Neural progenitor cell (in vitro differentiated cells): ENCODE data around the gene GTF3C2. TPM values are rescaled to one million over a fixed set of nuclear protein-coding genes. Genes with fewer than 3 reads are reported as not detected.

Experiments
- DNase-seq: peaks from one replicate; pipeline ENCODE4 v3.0.0-alpha.2; 2016; ENCODE audit warnings: low spot score
- H2AFZ ChIP-seq: fragments of 200-600 bp; sonication (generic); replicated peaks from 2 replicates; pipeline ENCODE4 v1.6.1; 2016; ENCODE audit warnings: antibody characterized with exemption
- H3F3A ChIP-seq: fragments of 200-600 bp; sonication (generic); 2 replicates; pipeline ENCODE4 v1.6.1; 2016; ENCODE audit warnings: antibody characterized with exemption, low read depth
- H3K27ac ChIP-seq: fragments of 200-600 bp; sonication (generic); 2 replicates; pipeline ENCODE4 v1.5.1; 2016; ENCODE audit warnings: mild to moderate bottlenecking
- H3K27me3 ChIP-seq: fragments of 200-600 bp; sonication (generic); 2 replicates; pipeline ENCODE4 v1.6.1; 2016; ENCODE audit warnings: mild to moderate bottlenecking, moderate library complexity
- H3K36me3 ChIP-seq: fragments of 200-600 bp; sonication (generic); 2 replicates; pipeline ENCODE4 v1.5.1; 2016
- H3K4me1 ChIP-seq: fragments of 200-600 bp; sonication (generic); 2 replicates; pipeline ENCODE4 v1.6.1; 2016; ENCODE audit warnings: mixed run types
- H3K4me2 ChIP-seq: fragments of 200-600 bp; sonication (generic); 2 replicates; pipeline ENCODE4 v1.6.1; 2016
- H3K4me3 ChIP-seq: fragments of 200-600 bp; sonication (generic); 2 replicates; pipeline ENCODE4 v1.5.1; 2016
- H3K79me2 ChIP-seq: fragments of 200-600 bp; sonication (generic); 2 replicates; pipeline ENCODE4 v1.6.1; 2016; ENCODE audit warnings: low read depth
- H3K9ac ChIP-seq: fragments of 200-600 bp; sonication (generic); 2 replicates; pipeline ENCODE4 v1.6.1; 2016
- H3K9me3 ChIP-seq: fragments of 200-600 bp; sonication (generic); 2 replicates; pipeline ENCODE4 v1.5.1; 2016; ENCODE audit warnings: low read depth
- H4K20me1 ChIP-seq: fragments of 200-600 bp; sonication (generic); 2 replicates; pipeline ENCODE4 v1.6.1; 2016; ENCODE audit warnings: low read depth
- H3K27ac Mint-ChIP-seq: 3 replicates; pipeline ENCODE4 v1.8.0; 2021; ENCODE audit warnings: mixed read lengths
- H3K27me3 Mint-ChIP-seq: 2 replicates; pipeline ENCODE4 v1.8.0; 2022; ENCODE audit warnings: low read depth, mild to moderate bottlenecking, inconsistent platforms, moderate library complexity, mixed read lengths; ENCODE audit not compliant: insufficient read depth
- H3K36me3 Mint-ChIP-seq: 3 replicates; pipeline ENCODE4 v1.8.0; 2021; ENCODE audit warnings: mixed read lengths
- H3K4me1 Mint-ChIP-seq: 3 replicates; pipeline ENCODE4 v1.8.0; 2021; ENCODE audit warnings: mixed read lengths
- H3K4me3 Mint-ChIP-seq: 3 replicates; pipeline ENCODE4 v1.8.0; 2021; ENCODE audit warnings: mild to moderate bottlenecking, moderate library complexity, mixed read lengths
- H3K9me3 Mint-ChIP-seq: 3 replicates; pipeline ENCODE4 v1.8.0; 2020; ENCODE audit warnings: mixed read lengths
- EZH2 ChIP-seq: fragments of 200-600 bp; sonication (generic); IDR thresholded peaks from 2 replicates; pipeline ENCODE4 v1.6.1; 2017; ENCODE audit warnings: antibody characterized with exemption, mild to moderate bottlenecking, moderate library complexity
- EZH2phosphoT487 ChIP-seq: fragments of 200-600 bp; sonication (generic); IDR thresholded peaks from 2 replicates; pipeline ENCODE4 v1.6.1; 2017; ENCODE audit warnings: antibody characterized with exemption
- total RNA-seq: library from RNA; depleted of rRNA; stranded (reverse); fragments of >200 nt; gene quantifications from 2 replicates; pipeline ENCODE4 v1.2.3, GENCODE V29; 2015; ENCODE audit warnings: low replicate concordance
- TF ChIP-seq, protein P1 (sequence below): fragments of 200-600 bp; sonication (generic); IDR thresholded peaks from 2 replicates; pipeline ENCODE4 v1.5.1; 2017; ENCODE audit warnings: antibody characterized with exemption, mild to moderate bottlenecking

The GTF3C2 gene
- total RNA-seq, 1 donor from 2014 or later, result 57.3 TPM

- H3K27me3 ChIP-seq, result peaks cover 4% of the 10 kb centered on the region
- DNase-seq, result no peak
- no peaks in the 10 kb centered on the region for H3K9me3 Mint-ChIP-seq
- H3K4me2 ChIP-seq, result no peak overlapping the region
- H4K20me1 ChIP-seq, result no peaks in the 10 kb centered on the region
- H3K27me3 Mint-ChIP-seq, result peaks cover 20% of the 10 kb centered on the region
- H3K4me3 Mint-ChIP-seq, result no peak overlapping the region
- no peaks in the 10 kb centered on the region for H3K36me3 Mint-ChIP-seq
- no peak overlapping the region for H2AFZ ChIP-seq
- peaks cover 3% of the 10 kb centered on the region for H3K4me1 Mint-ChIP-seq
- no peak overlapping the region for H3K4me3 ChIP-seq
- H3K36me3 ChIP-seq, result no peaks in the 10 kb centered on the region
- H3K9me3 ChIP-seq, result no peaks in the 10 kb centered on the region
- no peaks in the 10 kb centered on the region for H3K79me2 ChIP-seq
- H3K27ac ChIP-seq, result no peak overlapping the region
- H3F3A ChIP-seq, result peaks cover 3% of the 10 kb centered on the region
- H3K9ac ChIP-seq, result no peak overlapping the region
- H3K4me1 ChIP-seq, result peaks cover 12% of the 10 kb centered on the region
- peak overlapping the region; percentile 58 for H3K27ac Mint-ChIP-seq
- TF ChIP-seq EZH2 (no peak), EZH2phosphoT487 (no peak)
- TF ChIP-seq, protein P1, sequence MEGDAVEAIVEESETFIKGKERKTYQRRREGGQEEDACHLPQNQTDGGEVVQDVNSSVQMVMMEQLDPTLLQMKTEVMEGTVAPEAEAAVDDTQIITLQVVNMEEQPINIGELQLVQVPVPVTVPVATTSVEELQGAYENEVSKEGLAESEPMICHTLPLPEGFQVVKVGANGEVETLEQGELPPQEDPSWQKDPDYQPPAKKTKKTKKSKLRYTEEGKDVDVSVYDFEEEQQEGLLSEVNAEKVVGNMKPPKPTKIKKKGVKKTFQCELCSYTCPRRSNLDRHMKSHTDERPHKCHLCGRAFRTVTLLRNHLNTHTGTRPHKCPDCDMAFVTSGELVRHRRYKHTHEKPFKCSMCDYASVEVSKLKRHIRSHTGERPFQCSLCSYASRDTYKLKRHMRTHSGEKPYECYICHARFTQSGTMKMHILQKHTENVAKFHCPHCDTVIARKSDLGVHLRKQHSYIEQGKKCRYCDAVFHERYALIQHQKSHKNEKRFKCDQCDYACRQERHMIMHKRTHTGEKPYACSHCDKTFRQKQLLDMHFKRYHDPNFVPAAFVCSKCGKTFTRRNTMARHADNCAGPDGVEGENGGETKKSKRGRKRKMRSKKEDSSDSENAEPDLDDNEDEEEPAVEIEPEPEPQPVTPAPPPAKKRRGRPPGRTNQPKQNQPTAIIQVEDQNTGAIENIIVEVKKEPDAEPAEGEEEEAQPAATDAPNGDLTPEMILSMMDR, result no peak
Measured at GRCh38 chr2:27278010-27278409, 78.6 kb downstream of the GTF3C2 start.

Other genes with a start within 250 kb of the GTF3C2 start
- 2.1 and 3.0 TPM in 2 replicates for gene CGREF1, start 237.6 kb downstream of the GTF3C2 start, total RNA-seq
- gene ABHD1, start 232.9 kb downstream of the GTF3C2 start, total RNA-seq, result 0.65 and 1.1 TPM in 2 replicates
- gene PREB, start 222.1 kb downstream of the GTF3C2 start, total RNA-seq, result 25.1 and 39.8 TPM in 2 replicates
- gene PRR30, start 217.4 kb downstream of the GTF3C2 start, total RNA-seq, result not detected in 2 replicates
- 0.03 TPM in 1 of 2 replicates, not detected in the other for gene TCF23, start 207.8 kb downstream of the GTF3C2 start, total RNA-seq
- 133 and 142 TPM in 2 replicates for gene ATRAID, start 144.7 kb downstream of the GTF3C2 start, total RNA-seq
- gene SLC5A6, start 144.5 kb downstream of the GTF3C2 start, total RNA-seq, result 42.8 and 88.9 TPM in 2 replicates
- 26.5 and 51.8 TPM in 2 replicates for gene CAD, start 139.4 kb downstream of the GTF3C2 start, total RNA-seq
- gene SLC30A3, start 93.7 kb downstream of the GTF3C2 start, total RNA-seq, result 0.56 and 1.4 TPM in 2 replicates
- not detected in 2 replicates for gene DNAJC5G, start 81.3 kb downstream of the GTF3C2 start, total RNA-seq
- 0.12 TPM in 1 of 2 replicates, not detected in the other for gene TRIM54, start 74.3 kb downstream of the GTF3C2 start, total RNA-seq
- gene UCN, start 48.3 kb downstream of the GTF3C2 start, total RNA-seq, result 0.56 and 1.2 TPM in 2 replicates
- gene MPV17, start 33.7 kb downstream of the GTF3C2 start, total RNA-seq, result 71.4 and 78.0 TPM in 2 replicates
- gene EIF2B4, start 13.6 kb upstream of the GTF3C2 start, total RNA-seq, result 25.5 and 38.2 TPM in 2 replicates
- gene SNX17, start 13.9 kb upstream of the GTF3C2 start, total RNA-seq, result 65.2 and 92.6 TPM in 2 replicates
- gene ZNF513, start 24.0 kb upstream of the GTF3C2 start, total RNA-seq, result 6.1 and 23.2 TPM in 2 replicates
- 114 and 116 TPM in 2 replicates for gene PPM1G, start 52.8 kb upstream of the GTF3C2 start, total RNA-seq
- 136 and 151 TPM in 2 replicates for gene NRBP1, start 71.9 kb upstream of the GTF3C2 start, total RNA-seq
- gene KRTCAP3, start 85.6 kb upstream of the GTF3C2 start, total RNA-seq, result 0.88 and 11.4 TPM in 2 replicates
- 20.3 and 30.0 TPM in 2 replicates for gene IFT172, start 133.0 kb upstream of the GTF3C2 start, total RNA-seq
- 6.2 and 18.3 TPM in 2 replicates for gene FNDC4, start 138.4 kb upstream of the GTF3C2 start, total RNA-seq
- 2.2 TPM in 1 of 2 replicates, not detected in the other for gene GCKR, start 140.1 kb upstream of the GTF3C2 start, total RNA-seq
- gene ZNF512, start 226.3 kb upstream of the GTF3C2 start, total RNA-seq, result 96.1 and 106 TPM in 2 replicates